ENCODE results near the gene MEG3. TPM values are rescaled to one million over a fixed set of nuclear protein-coding genes. Genes with fewer than 3 reads are reported as not detected.

MEG3 gene
- total RNA-seq, 4 donors from 2014 or later = 1.2 to 18.9 (median 3.5) TPM

- DNase-seq = no peak
- no peaks in the 10 kb centered on the region for H3K9me3 ChIP-seq
- peaks cover 0 to 23% (median 0%) of the 10 kb centered on the region in 4 donors for H3K27me3 ChIP-seq
- intact Hi-C loops (cut with DNase I) = no loop called here
- TF ChIP-seq, protein P1, sequence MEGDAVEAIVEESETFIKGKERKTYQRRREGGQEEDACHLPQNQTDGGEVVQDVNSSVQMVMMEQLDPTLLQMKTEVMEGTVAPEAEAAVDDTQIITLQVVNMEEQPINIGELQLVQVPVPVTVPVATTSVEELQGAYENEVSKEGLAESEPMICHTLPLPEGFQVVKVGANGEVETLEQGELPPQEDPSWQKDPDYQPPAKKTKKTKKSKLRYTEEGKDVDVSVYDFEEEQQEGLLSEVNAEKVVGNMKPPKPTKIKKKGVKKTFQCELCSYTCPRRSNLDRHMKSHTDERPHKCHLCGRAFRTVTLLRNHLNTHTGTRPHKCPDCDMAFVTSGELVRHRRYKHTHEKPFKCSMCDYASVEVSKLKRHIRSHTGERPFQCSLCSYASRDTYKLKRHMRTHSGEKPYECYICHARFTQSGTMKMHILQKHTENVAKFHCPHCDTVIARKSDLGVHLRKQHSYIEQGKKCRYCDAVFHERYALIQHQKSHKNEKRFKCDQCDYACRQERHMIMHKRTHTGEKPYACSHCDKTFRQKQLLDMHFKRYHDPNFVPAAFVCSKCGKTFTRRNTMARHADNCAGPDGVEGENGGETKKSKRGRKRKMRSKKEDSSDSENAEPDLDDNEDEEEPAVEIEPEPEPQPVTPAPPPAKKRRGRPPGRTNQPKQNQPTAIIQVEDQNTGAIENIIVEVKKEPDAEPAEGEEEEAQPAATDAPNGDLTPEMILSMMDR (IDR thresholded peaks at IDR 0.05) = no peak
- 70 to 74% methylated on average over 14 of the region's 14 CpGs for WGBS, 2 donors
- peak overlapping the region in 1 of 4 donors; percentile 17 for H3K27ac ChIP-seq
- no peaks in the 10 kb centered on the region for H3K36me3 ChIP-seq
- peaks cover 0 to 9% (median 0%) of the 10 kb centered on the region in 3 donors for H3K4me1 ChIP-seq
- H3K4me3 ChIP-seq = no peak overlapping the region
These were observed 12.8 kb downstream of the MEG3 start for GRCh38 chr14:100838493-100839314.

- no peak for TF ChIP-seq POLR2A (IDR thresholded peaks at IDR 0.05)
- no peaks in the 10 kb centered on the region for H3K36me3 ChIP-seq
- no peak for DNase-seq
- H3K4me1 ChIP-seq = peaks cover 0 to 9% (median 0%) of the 10 kb centered on the region in 3 donors
- peak overlapping the region in 1 of 4 donors; percentile 17 for H3K27ac ChIP-seq
- no peak overlapping the region for H3K4me3 ChIP-seq
- 58 to 66% methylated on average over 4 of the region's 4 CpGs for WGBS, 2 donors
- intact Hi-C loops (cut with DNase I) = no loop called here
- H3K9me3 ChIP-seq = no peaks in the 10 kb centered on the region
- peaks cover 0 to 23% (median 0%) of the 10 kb centered on the region in 4 donors for H3K27me3 ChIP-seq
These were observed 13.3 kb downstream of the MEG3 start for GRCh38 chr14:100839315-100839585.

DNA sequence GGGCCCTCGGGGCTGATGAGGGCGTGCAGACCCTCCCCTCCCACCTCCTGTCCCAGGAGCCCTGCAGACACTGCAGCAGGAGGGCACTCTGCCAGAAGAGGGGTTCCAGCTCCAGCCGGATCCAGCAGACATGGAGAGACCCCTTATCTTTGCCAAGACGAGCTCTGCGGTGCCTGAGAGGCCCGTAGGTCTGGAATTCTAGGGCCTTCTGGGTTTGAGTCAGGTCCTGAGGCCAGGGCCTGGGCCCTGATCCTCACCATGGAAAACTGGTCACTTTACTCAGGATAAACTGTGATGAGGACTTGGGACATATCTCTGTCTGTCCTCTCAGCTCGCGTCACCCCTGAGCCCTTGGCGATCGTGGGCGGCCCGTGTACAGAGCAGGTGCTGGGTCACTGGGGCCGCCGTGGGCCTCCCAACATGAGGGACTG is 13.8 kb downstream of the MEG3 start:
- Histone ChIP-seq H3K27me3 (peaks cover 0 to 23% (median 0%) of the 10 kb centered on the region in 4 donors), H3K9me3 (no peaks in the 10 kb centered on the region), H3K27ac (peak overlapping the region in 2 of 4 donors; percentile 17 to 20), H3K4me1 (peaks cover 0 to 9% (median 0%) of the 10 kb centered on the region in 3 donors), H3K36me3 (no peaks in the 10 kb centered on the region), H3K4me3 (no peak overlapping the region)
- 97% methylated on average over 6 of the region's 14 CpGs; no CpG with 5 or more reads in 1 of the 2 donors for WGBS, 2 donors
- TF ChIP-seq POLR2A (IDR thresholded peaks at IDR 0.05) = no peak
- TF ChIP-seq, protein P1 (IDR thresholded peaks at IDR 0.05) = no peak
- intact Hi-C loops (cut with DNase I) = no loop called here
- DNase-seq = no peak

DNA sequence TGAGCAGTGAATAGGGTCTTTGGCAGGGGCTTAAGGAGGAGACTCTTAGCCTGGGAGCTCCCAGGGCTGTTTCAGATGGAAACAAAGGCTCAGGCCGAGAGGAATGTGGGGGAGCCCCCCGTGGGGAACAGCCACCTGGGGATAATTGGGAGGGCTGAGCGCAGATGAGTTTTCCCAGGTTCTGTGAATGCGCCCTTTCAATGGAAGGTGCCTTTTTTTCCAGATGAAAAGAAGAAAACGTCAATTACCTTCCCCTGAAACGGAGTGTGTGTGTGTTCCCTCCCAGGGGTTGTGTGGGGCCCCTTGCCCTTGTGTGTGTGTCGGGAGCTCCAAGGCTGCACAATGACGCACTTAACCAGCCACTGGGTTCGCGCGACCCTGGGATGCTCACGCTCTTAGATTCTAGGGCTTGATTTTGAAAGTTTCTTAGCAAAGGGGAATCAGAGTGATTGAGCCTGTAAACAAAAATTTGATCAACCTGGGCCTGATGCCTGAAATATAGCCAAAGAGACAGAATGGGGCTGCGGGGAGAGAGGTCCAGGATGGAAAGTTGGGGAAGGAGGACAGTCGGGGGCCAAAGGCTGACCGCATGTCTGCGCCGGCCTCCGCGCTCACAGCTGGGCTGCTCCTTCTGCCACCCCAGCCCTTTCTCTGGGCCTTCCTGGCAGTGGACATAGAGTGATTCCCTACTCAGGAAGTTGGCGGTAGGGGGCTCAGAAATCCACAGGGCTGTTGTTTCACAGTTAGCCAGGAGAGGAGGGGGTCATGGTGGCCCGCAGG is 14.6 kb downstream of the MEG3 start:
- no peak for DNase-seq
- Histone ChIP-seq H3K9me3 (no peaks in the 10 kb centered on the region), H3K4me3 (no peak overlapping the region), H3K27me3 (peaks cover 0 to 22% (median 0%) of the 10 kb centered on the region in 4 donors), H3K4me1 (peaks cover 0 to 9% (median 0%) of the 10 kb centered on the region in 3 donors), H3K27ac (peak overlapping the region in 2 of 4 donors; percentile 17 to 20), H3K36me3 (no peaks in the 10 kb centered on the region)
- WGBS, 2 donors = 87 to 90% methylated on average over 16 to 20 of the region's 21 CpGs
- intact Hi-C loops (cut with DNase I) = no loop called here
- TF ChIP-seq, protein P1 (IDR thresholded peaks at IDR 0.05) = no peak
- TF ChIP-seq POLR2A (IDR thresholded peaks at IDR 0.05) = no peak

GRCh38 chr14:100841066-100841760 is 15.3 kb downstream of the MEG3 start:
- Histone ChIP-seq H3K36me3 (no peaks in the 10 kb centered on the region), H3K27ac (peak overlapping the region in 1 of 4 donors; percentile 57), H3K4me3 (no peak overlapping the region), H3K4me1 (peaks cover 0 to 9% (median 0%) of the 10 kb centered on the region in 3 donors), H3K27me3 (peaks cover 0 to 16% (median 0%) of the 10 kb centered on the region in 4 donors), H3K9me3 (no peaks in the 10 kb centered on the region)
- no peak for TF ChIP-seq POLR2A (IDR thresholded peaks at IDR 0.05)
- TF ChIP-seq, protein P1 (IDR thresholded peaks at IDR 0.05) = no peak
- no peak for DNase-seq
- WGBS, 2 donors = 75 to 90% methylated on average over 4 to 7 of the region's 21 CpGs
- intact Hi-C loops (cut with DNase I) = no loop called here

Measured in esophagus squamous epithelium (tissue), 5 donors.